HepG2 (cell line): ENCODE measurements around the gene ARL4C. TPM values are rescaled to one million over a fixed set of nuclear protein-coding genes. Genes with fewer than 3 reads are reported as not detected.
"Not testable (repeated sequence)": the region's sequence is repeated elsewhere in the genome, so short reads cannot be mapped to it uniquely, and the experiment has no call there.

Experiments used
- ATAC-seq: fragments of 200-7000 bp; cut with Tn5 transposase; 3 replicates; pipeline ENCODE4 v1.9.1; 2020; ENCODE audit warnings: mild to moderate bottlenecking, moderate library complexity
- BruUV-seq: library from RNA; stranded (reverse); fragments of 400-500 nt; replicated peaks from 2 replicates; lab custom pipeline; 2021; lab: Mats Ljungman, UMichigan
- CTCF ChIA-PET: fragments of 300-600 bp; formaldehyde crosslinking; extraction: SDS; loops from one replicate; lab custom pipeline; 2021; ENCODE audit warnings: low total read pairs, inconsistent platforms, low intra/inter-chr PET ratio; lab: Yijun Ruan, JAX
- POLR2A ChIA-PET: fragments of 350-600 bp; sonication (Branson Sonifier 250); formaldehyde crosslinking; loops from one replicate; lab custom pipeline; 2020; ENCODE audit warnings: antibody characterized with exemption, inconsistent platforms; lab: Yijun Ruan, JAX
- DNase-seq: peaks from one replicate; pipeline ENCODE4 v3.0.0-alpha.2; 2015; ENCODE audit warnings: low spot score
- FAIRE-seq: peaks from 3 replicates; lab custom pipeline; 2011; peaks lifted over from hg19 to GRCh38; lab: Jason Lieb, UNC
- H2AFZ ChIP-seq: one replicate; pipeline ENCODE4 v1.6.1; 2011; ENCODE audit warnings: low read length, inconsistent platforms
- H3K27ac ChIP-seq: fragments of 300-600 bp; 3 replicates; pipeline ENCODE4 v1.8.0; 2011; ENCODE audit warnings: mixed run types, mild to moderate bottlenecking, mixed read lengths, low read length, inconsistent platforms; ENCODE audit not compliant: insufficient read depth; ENCODE audit errors: extremely low read length
- H3K27me3 ChIP-seq, 2 experiments: fragments of 200-600 bp in 1 of 2; 2 replicates in 1 of 2; 3 replicates in 1 of 2; pipeline versions ENCODE4 v1.6.0 to v1.8.0; 2011; ENCODE audit warnings: low read length in 2 of 2, mild to moderate bottlenecking in 2 of 2, moderate library complexity in 2 of 2, inconsistent platforms in 1 of 2; ENCODE audit not compliant: insufficient read depth in 2 of 2, control insufficient read depth in 1 of 2
- H3K36me3 ChIP-seq, 2 experiments: fragments of 200-600 bp in 1 of 2; replicated peaks in 1 of 2; 2 replicates in 1 of 2; 3 replicates in 1 of 2; pipeline versions ENCODE4 v1.5.1 to v1.8.0; 2011; ENCODE audit warnings: low read length in 2 of 2, inconsistent platforms in 1 of 2; ENCODE audit not compliant: insufficient read depth in 2 of 2, control insufficient read depth in 1 of 2
- H3K4me1 ChIP-seq: 2 replicates; pipeline ENCODE4 v1.5.1; 2012; ENCODE audit warnings: low read length, inconsistent platforms; ENCODE audit not compliant: insufficient read depth
- H3K4me2 ChIP-seq: 2 replicates; pipeline ENCODE4 v1.6.0; 2011; ENCODE audit warnings: low read depth, low read length, inconsistent platforms
- H3K4me3 ChIP-seq, 3 experiments: fragments of 200-600 bp in 1 of 3; sonication (generic), shearing (Covaris generic) in 1 of 3; replicated peaks in 1 of 3; 2 replicates each; pipeline ENCODE4 v1.5.1; 2011 to 2016; ENCODE audit warnings: low read length in 3 of 3, inconsistent platforms in 2 of 3, low read depth in 2 of 3, mild to moderate bottlenecking in 2 of 3, control low read depth in 1 of 3, mixed read lengths in 1 of 3; ENCODE audit not compliant: insufficient read depth in 1 of 3
- H3K79me2 ChIP-seq: one replicate; pipeline ENCODE4 v1.6.1; 2011; ENCODE audit warnings: low read length, inconsistent platforms; ENCODE audit not compliant: insufficient read depth
- H3K9ac ChIP-seq: 2 replicates; pipeline ENCODE4 v1.6.0; 2011; ENCODE audit warnings: mild to moderate bottlenecking, low read depth, low read length, inconsistent platforms; ENCODE audit not compliant: insufficient read depth
- H3K9me3 ChIP-seq: 2 replicates; pipeline ENCODE4 v1.5.1; 2012; ENCODE audit warnings: mild to moderate bottlenecking, low read length
- H4K20me1 ChIP-seq: 2 replicates; pipeline ENCODE4 v1.6.0; 2011; ENCODE audit warnings: inconsistent platforms, mild to moderate bottlenecking, low read length, moderate library complexity; ENCODE audit not compliant: insufficient read depth
- AGO2 ChIP-seq: fragments of 200-400 bp; formaldehyde crosslinking; optimal IDR thresholded peaks from 2 replicates; pipeline ENCODE3; 2017; ENCODE audit warnings: mild to moderate bottlenecking, low read depth, low read length, moderate library complexity
- FOXA3 ChIP-seq: IDR thresholded peaks from 2 replicates; pipeline ENCODE4 v1.6.1; 2016; ENCODE audit warnings: missing genetic modification reagents, missing compliant biosample characterization
- MED13 ChIP-seq: sonication (generic); formaldehyde crosslinking; IDR thresholded peaks from 2 replicates; pipeline ENCODE4 v1.5.0; 2020; ENCODE audit warnings: missing genetic modification reagents
- PLRG1 ChIP-seq: fragments of 450-650 bp; conservative IDR thresholded peaks from 2 replicates; pipeline ENCODE4 v1.6.1; 2016
- REPIN1 ChIP-seq: sonication (generic); formaldehyde crosslinking; IDR thresholded peaks from 2 replicates; pipeline ENCODE4 v1.8.0; 2022; ENCODE audit warnings: missing genetic modification reagents, low read depth, mild to moderate bottlenecking, borderline replicate concordance
- SETDB1 ChIP-seq: sonication (generic); formaldehyde crosslinking; IDR thresholded peaks from 2 replicates; pipeline ENCODE4 v1.5.1; 2020; ENCODE audit warnings: missing genetic modification reagents, mild to moderate bottlenecking, borderline replicate concordance
- SP140L ChIP-seq: sonication (generic); formaldehyde crosslinking; IDR thresholded peaks from 2 replicates; pipeline ENCODE4 v1.4.0; 2020; ENCODE audit warnings: missing genetic modification reagents, borderline replicate concordance
- SP2 ChIP-seq: sonication (generic); formaldehyde crosslinking; IDR thresholded peaks from 2 replicates; pipeline ENCODE4 v1.5.1; 2020; ENCODE audit warnings: mild to moderate bottlenecking, missing genetic modification reagents
- TARDBP ChIP-seq: sonication (generic); formaldehyde crosslinking; IDR thresholded peaks from 2 replicates; pipeline ENCODE4 v1.8.0; 2022; ENCODE audit warnings: mild to moderate bottlenecking, missing genetic modification reagents
- XRCC5 ChIP-seq: fragments of 200-400 bp; formaldehyde crosslinking; optimal IDR thresholded peaks from 2 replicates; pipeline ENCODE3; 2017; ENCODE audit warnings: mild to moderate bottlenecking, low read length
- ZBTB1 ChIP-seq: sonication (generic); formaldehyde crosslinking; IDR thresholded peaks from 2 replicates; pipeline ENCODE4 v1.4.0; 2020; ENCODE audit warnings: missing genetic modification reagents, borderline replicate concordance
- ZNF382 ChIP-seq: sonication (generic); formaldehyde crosslinking; IDR thresholded peaks from 2 replicates; pipeline ENCODE4 v1.5.0; 2020; ENCODE audit warnings: missing genetic modification reagents, mild to moderate bottlenecking, borderline replicate concordance
- ZNF562 ChIP-seq: sonication (generic); formaldehyde crosslinking; IDR thresholded peaks from 2 replicates; pipeline ENCODE4 v1.8.0; 2022; ENCODE audit warnings: missing genetic modification reagents, borderline replicate concordance
- ZNF577 ChIP-seq: sonication (generic); formaldehyde crosslinking; IDR thresholded peaks from 2 replicates; pipeline ENCODE4 v1.4.0; 2020; ENCODE audit warnings: mild to moderate bottlenecking, low read depth, missing genetic modification reagents, borderline replicate concordance
- ZSCAN31 ChIP-seq: sonication (generic); formaldehyde crosslinking; IDR thresholded peaks from 2 replicates; pipeline ENCODE4 v1.5.0; 2020; ENCODE audit warnings: low read depth, mild to moderate bottlenecking, missing genetic modification reagents
- WGBS: methylation state at CpG from one replicate; pipeline ENCODE4 v1.1.6; 2017; ENCODE audit warnings: low lambda C conversion rate; 5-methylcytosine and 5-hydroxymethylcytosine counted together
- in situ Hi-C: cut with HindIII; loops from 2 replicates; pipeline ENCODE4 v1.10.0; 2017; ENCODE audit warnings: low pct_unique_long_range_greater_than_20kb; ENCODE audit not compliant: extremely low pct_ligation_motif_present
- intact Hi-C: fragments of 100-400 bp; cut with micrococcal nuclease; formaldehyde crosslinking; loops from one replicate; pipeline ENCODE4 v1.10.0; 2022; ENCODE audit not compliant: unreplicated experiment
- polyA plus RNA-seq, 8 experiments: library from polyadenylated mRNA; depleted of rRNA in 3 of 8; stranded (reverse) in 7 of 8; unstranded in 1 of 8; fragments of >200 nt; fragmentation: Illumina TruSeq in 4 of 8; extraction: Trizol in 4 of 8; gene quantifications; 2 replicates each; pipeline versions ENCODE4 v1.2.1 to v1.2.3, GENCODE V29; 2011 to 2016; ENCODE audit warnings: low read depth in 4 of 8, missing spikeins in 1 of 8, mixed read lengths in 1 of 8; ENCODE audit not compliant: insufficient read depth in 1 of 8
- total RNA-seq, 5 experiments: library from RNA; depleted of rRNA; stranded (reverse); fragments of >200 nt; fragmentation: Illumina TruSeq; extraction: Trizol; gene quantifications; 2 replicates each; pipeline ENCODE4 v1.2.3, GENCODE V29; 2016; ENCODE audit warnings: low read depth in 1 of 5
- TF ChIP-seq, protein P1 (sequence below): sonication (generic); formaldehyde crosslinking; IDR thresholded peaks from 2 replicates; pipeline ENCODE4 v1.4.0; 2020; ENCODE audit warnings: mild to moderate bottlenecking, missing genetic modification reagents, borderline replicate concordance
- TF ChIP-seq, protein P2 (sequence below): sonication (generic); formaldehyde crosslinking; IDR thresholded peaks from 2 replicates; pipeline ENCODE4 v1.8.0; 2022; ENCODE audit warnings: missing genetic modification reagents, mild to moderate bottlenecking, borderline replicate concordance

Gene ARL4C
- total and polyA plus RNA-seq, 2 of the 13 experiments (the other 11 are each of a cell fraction or from before 2014, with no cell fraction given) = 0.07 to 0.15 TPM

DNA sequence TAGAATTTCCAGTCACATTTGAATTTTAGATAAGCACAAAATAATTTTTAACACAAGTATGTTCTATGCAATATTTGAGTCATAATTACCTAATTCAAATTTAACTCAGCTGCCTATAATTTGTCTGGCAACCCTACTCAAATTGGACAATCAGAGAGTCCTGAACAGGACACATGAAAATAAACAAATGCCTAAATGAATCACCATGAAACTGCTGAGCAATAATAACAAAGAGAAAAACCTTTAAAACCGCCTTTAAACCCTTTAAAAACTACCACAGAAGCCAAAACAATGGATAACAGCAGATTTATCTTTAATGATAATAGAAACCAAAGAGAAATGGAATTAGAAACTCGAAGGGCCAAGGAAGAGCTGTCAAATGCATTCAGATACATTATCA, 39.5 kb downstream of the ARL4C start:
- no peak overlapping the region for H3K4me3 ChIP-seq
- no peak overlapping the region for H3K27ac ChIP-seq
- DNase-seq (no peak), FAIRE-seq (no peak), ATAC-seq (no peak)
- no peak overlapping the region for H2AFZ ChIP-seq
- H3K9ac ChIP-seq = no peak overlapping the region
- no peaks in the 10 kb centered on the region for H3K36me3 ChIP-seq
- ChIA-PET POLR2A (no interaction called here), CTCF (no interaction called here)
- H3K79me2 ChIP-seq = no peaks in the 10 kb centered on the region
- H4K20me1 ChIP-seq = no peaks in the 10 kb centered on the region
- intact Hi-C loops (no loop called here), in situ Hi-C loops (no loop called here)
- no TSS peak for BruUV-seq
- H3K27me3 ChIP-seq = 0 out of 5 replicates have a peak, but pooled peaks cover 0 to 5% of the 10 kb centered on the region in 2 experiments
- no peaks in the 10 kb centered on the region for H3K9me3 ChIP-seq
- H3K4me1 ChIP-seq = 0 out of 2 replicates have a peak, but pooled peaks cover under 1% of the 10 kb centered on the region
- no peak overlapping the region for H3K4me2 ChIP-seq
- 4% methylated on average over 2 of the region's 2 CpGs for WGBS
- TF ChIP-seq TARDBP (CRISPR knock-in tag) (no peak), PLRG1 (no peak), ZNF382 (CRISPR knock-in tag) (no peak), ZNF577 (no peak), XRCC5 (no peak), MED13 (CRISPR knock-in tag) (no peak), AGO2 (no peak), SP2 (CRISPR knock-in tag) (no peak), SP140L (CRISPR knock-in tag) (no peak), REPIN1 (CRISPR knock-in tag) (no peak), ZSCAN31 (no peak), FOXA3 (CRISPR knock-in tag) (no peak), ZNF562 (CRISPR knock-in tag) (no peak), SETDB1 (CRISPR knock-in tag) (no peak), ZBTB1 (CRISPR knock-in tag) (no peak)
- TF ChIP-seq, protein P1, sequence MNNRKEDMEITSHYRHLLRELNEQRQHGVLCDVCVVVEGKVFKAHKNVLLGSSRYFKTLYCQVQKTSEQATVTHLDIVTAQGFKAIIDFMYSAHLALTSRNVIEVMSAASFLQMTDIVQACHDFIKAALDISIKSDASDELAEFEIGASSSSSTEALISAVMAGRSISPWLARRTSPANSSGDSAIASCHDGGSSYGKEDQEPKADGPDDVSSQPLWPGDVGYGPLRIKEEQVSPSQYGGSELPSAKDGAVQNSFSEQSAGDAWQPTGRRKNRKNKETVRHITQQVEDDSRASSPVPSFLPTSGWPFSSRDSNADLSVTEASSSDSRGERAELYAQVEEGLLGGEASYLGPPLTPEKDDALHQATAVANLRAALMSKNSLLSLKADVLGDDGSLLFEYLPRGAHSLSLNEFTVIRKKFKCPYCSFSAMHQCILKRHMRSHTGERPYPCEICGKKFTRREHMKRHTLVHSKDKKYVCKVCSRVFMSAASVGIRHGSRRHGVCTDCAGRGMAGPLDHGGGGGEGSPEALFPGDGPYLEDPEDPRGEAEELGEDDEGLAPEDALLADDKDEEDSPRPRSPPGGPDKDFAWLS = no peak
- TF ChIP-seq, protein P2, sequence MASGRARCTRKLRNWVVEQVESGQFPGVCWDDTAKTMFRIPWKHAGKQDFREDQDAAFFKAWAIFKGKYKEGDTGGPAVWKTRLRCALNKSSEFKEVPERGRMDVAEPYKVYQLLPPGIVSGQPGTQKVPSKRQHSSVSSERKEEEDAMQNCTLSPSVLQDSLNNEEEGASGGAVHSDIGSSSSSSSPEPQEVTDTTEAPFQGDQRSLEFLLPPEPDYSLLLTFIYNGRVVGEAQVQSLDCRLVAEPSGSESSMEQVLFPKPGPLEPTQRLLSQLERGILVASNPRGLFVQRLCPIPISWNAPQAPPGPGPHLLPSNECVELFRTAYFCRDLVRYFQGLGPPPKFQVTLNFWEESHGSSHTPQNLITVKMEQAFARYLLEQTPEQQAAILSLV (CRISPR knock-in tag) = no peak

DNA sequence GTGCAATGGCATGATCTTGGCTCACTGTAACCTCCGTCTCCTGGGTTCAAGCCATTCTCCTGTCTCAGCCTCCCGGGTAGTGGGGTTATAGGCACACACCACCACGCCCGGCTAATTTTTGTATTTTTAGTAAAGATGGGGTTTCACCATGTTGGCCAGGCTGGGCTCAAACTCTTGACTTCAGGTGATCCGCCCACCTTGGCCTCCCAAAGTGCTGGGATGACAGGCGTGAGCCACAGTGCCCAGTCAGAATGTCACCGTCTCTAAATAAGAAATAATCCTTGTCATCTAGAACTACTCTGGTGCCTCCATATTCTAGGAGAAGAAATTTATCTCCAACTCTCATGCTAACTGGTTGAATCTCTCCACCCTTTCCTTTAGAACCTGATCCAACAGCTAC, 41.6 kb downstream of the ARL4C start:
- FAIRE-seq, POLR2A ChIA-PET, CTCF ChIA-PET, in situ Hi-C loops, H3K27me3 ChIP-seq, H3K9me3 ChIP-seq, H3K4me3 ChIP-seq, H3K4me1 ChIP-seq, DNase-seq, H3K9ac ChIP-seq, ATAC-seq, H3K27ac ChIP-seq, H4K20me1 ChIP-seq, H3K4me2 ChIP-seq, BruUV-seq, intact Hi-C loops, H3K36me3 ChIP-seq, H3K79me2 ChIP-seq, H2AFZ ChIP-seq: not testable (repeated sequence)
- 53% methylated on average over 7 of the region's 7 CpGs for WGBS
